Liver (tissue), 9 donors: Measurements from ENCODE around the gene NBEA. TPM values are rescaled to one million over a fixed set of nuclear protein-coding genes. Genes with fewer than 3 reads are reported as not detected.
A peak's percentile ranks its signal among the peaks of the same experiment; 100 is the strongest.

ENCODE experiments used
- DNase-seq: peaks from one replicate; pipeline ENCODE4 v3.0.0-alpha.2; 2017; ENCODE audit warnings: low spot score
- H3K27ac ChIP-seq, 2 donors: one replicate each; pipeline ENCODE4 v1.7.0; 2013; ENCODE audit warnings: inconsistent platforms in 2 of 2, low read length in 2 of 2, control low read depth in 1 of 2, low read depth in 1 of 2, mild to moderate bottlenecking in 1 of 2
- H3K27me3 ChIP-seq, 4 donors: one replicate each; pipeline versions ENCODE4 v1.6.1 to v1.7.0; 2013; ENCODE audit warnings: low read length in 3 of 4, inconsistent platforms in 1 of 4, mild to moderate bottlenecking in 1 of 4, moderate library complexity in 1 of 4; ENCODE audit not compliant: control insufficient read depth in 4 of 4, insufficient read depth in 4 of 4
- H3K36me3 ChIP-seq, 4 donors: one replicate each; pipeline versions ENCODE4 v1.6.1 to v1.7.0; 2013; ENCODE audit warnings: low read length in 3 of 4, mild to moderate bottlenecking in 3 of 4, low read depth in 1 of 4, moderate library complexity in 1 of 4; ENCODE audit not compliant: control insufficient read depth in 4 of 4, insufficient read depth in 3 of 4
- H3K4me1 ChIP-seq, 4 donors: one replicate each; pipeline versions ENCODE4 v1.6.1 to v1.7.0; 2013; ENCODE audit warnings: low read length in 3 of 4, mild to moderate bottlenecking in 3 of 4, moderate library complexity in 1 of 4; ENCODE audit not compliant: control insufficient read depth in 4 of 4, insufficient read depth in 4 of 4
- H3K4me3 ChIP-seq, 3 donors: one replicate each; pipeline versions ENCODE4 v1.6.1 to v1.7.0; 2013; ENCODE audit warnings: low read length in 3 of 3, control low read depth in 1 of 3, low read depth in 1 of 3, mild to moderate bottlenecking in 1 of 3
- H3K9ac ChIP-seq, 2 donors: one replicate each; pipeline ENCODE4 v1.7.0; 2013; ENCODE audit warnings: low read length in 2 of 2, mild to moderate bottlenecking in 2 of 2, moderate library complexity in 2 of 2, control low read depth in 1 of 2, low read depth in 1 of 2
- H3K9me3 ChIP-seq, 4 donors: one replicate each; pipeline versions ENCODE4 v1.6.1 to v1.7.0; 2013; ENCODE audit warnings: low read length in 3 of 4; ENCODE audit not compliant: control insufficient read depth in 4 of 4
- ATF3 ChIP-seq: IDR thresholded peaks from 2 replicates; pipeline ENCODE4 v1.6.1; 2016; ENCODE audit warnings: antibody characterized with exemption
- EGR1 ChIP-seq, 2 donors: IDR thresholded peaks; 2 replicates each; pipeline ENCODE4 v1.6.1; 2016 to 2018; ENCODE audit warnings: antibody characterized with exemption in 2 of 2, low read depth in 2 of 2
- FOXA1 ChIP-seq: IDR thresholded peaks from 2 replicates; pipeline ENCODE4 v1.6.1; 2016; ENCODE audit warnings: antibody characterized with exemption
- FOXA2 ChIP-seq: IDR thresholded peaks from 2 replicates; pipeline ENCODE4 v1.6.1; 2016; ENCODE audit warnings: antibody characterized with exemption
- GABPA ChIP-seq, 2 donors: IDR thresholded peaks in 1 of 2; conservative IDR thresholded peaks in 1 of 2; 2 replicates each; pipeline ENCODE4 v1.6.1; 2016; ENCODE audit warnings: antibody characterized with exemption in 2 of 2, mild to moderate bottlenecking in 1 of 2, moderate library complexity in 1 of 2
- HNF4A ChIP-seq, 2 donors: conservative IDR thresholded peaks; 2 replicates each; pipeline ENCODE4 v1.6.1; 2016; ENCODE audit warnings: antibody characterized with exemption in 2 of 2, mild to moderate bottlenecking in 2 of 2
- HNF4G ChIP-seq: IDR thresholded peaks from 2 replicates; pipeline ENCODE4 v1.6.1; 2016; ENCODE audit warnings: antibody characterized with exemption
- JUND ChIP-seq, 2 donors: IDR thresholded peaks; 2 replicates each; pipeline ENCODE4 v1.6.1; 2016; ENCODE audit warnings: antibody characterized with exemption in 2 of 2
- MAX ChIP-seq: IDR thresholded peaks from 2 replicates; pipeline ENCODE4 v1.6.1; 2016; ENCODE audit warnings: antibody characterized with exemption
- NR2F2 ChIP-seq: IDR thresholded peaks from 2 replicates; pipeline ENCODE4 v1.6.1; 2016; ENCODE audit warnings: antibody characterized with exemption
- RAD21 ChIP-seq, 2 donors: IDR thresholded peaks; 2 replicates each; pipeline ENCODE4 v1.6.1; 2016; ENCODE audit warnings: antibody characterized with exemption in 2 of 2, mild to moderate bottlenecking in 2 of 2
- REST ChIP-seq: IDR thresholded peaks from 2 replicates; pipeline ENCODE4 v1.6.1; 2016; ENCODE audit warnings: antibody characterized with exemption, mild to moderate bottlenecking
- RXRA ChIP-seq, 2 donors: IDR thresholded peaks; 2 replicates each; pipeline ENCODE4 v1.6.1; 2017 to 2018; ENCODE audit warnings: antibody characterized with exemption in 2 of 2, mild to moderate bottlenecking in 1 of 2
- SP1 ChIP-seq: IDR thresholded peaks from 2 replicates; pipeline ENCODE4 v1.6.1; 2018; ENCODE audit warnings: antibody characterized with exemption, mild to moderate bottlenecking
- TAF1 ChIP-seq: conservative IDR thresholded peaks from 2 replicates; pipeline ENCODE4 v1.6.1; 2016; ENCODE audit warnings: antibody characterized with exemption, mild to moderate bottlenecking
- YY1 ChIP-seq: IDR thresholded peaks from 2 replicates; pipeline ENCODE4 v1.6.1; 2016; ENCODE audit warnings: antibody characterized with exemption, mild to moderate bottlenecking
- WGBS: extraction: QIAGEN DNeasy Blood & Tissue Kit; methylation state at CpG from one replicate; pipeline ENCODE4 v1.1.7; 2013; 5-methylcytosine and 5-hydroxymethylcytosine counted together
- polyA plus RNA-seq, 2 donors: library from polyadenylated mRNA; stranded (reverse) in 1 of 2; unstranded in 1 of 2; fragments of 200-250 nt in 1 of 2; fragments of >200 nt in 1 of 2; fragmentation: Nextera tagmentation in 1 of 2; extraction: Ambion mirVana in 1 of 2; gene quantifications; one replicate each; pipeline versions ENCODE4 v1.2.1 to v1.2.3, GENCODE V29; 2013 to 2015
- total RNA-seq, 2 donors: library from RNA; depleted of rRNA; stranded (reverse); fragments of >200 nt; gene quantifications; one replicate each; pipeline ENCODE4 v1.2.3, GENCODE V29; 2014
- TF ChIP-seq, protein P1 (sequence below): fragments of 150-350 bp; IDR thresholded peaks from 2 replicates; pipeline ENCODE4 v1.5.1; 2017; ENCODE audit warnings: improper control_type of control experiment, low read depth, low read length; ENCODE audit not compliant: missing input control
- TF ChIP-seq, protein P2 (sequence below): IDR thresholded peaks from 2 replicates; pipeline ENCODE4 v1.6.1; 2016; ENCODE audit warnings: antibody characterized with exemption
- donor health status: healthy.
- donor health status: healthy.
- donor health status: healthy.
- donor health status: healthy.
- donor health status: healthy.

Gene NBEA
- total and polyA plus RNA-seq, 4 donors, result 0.24 to 3.5 (median 1.4) TPM

- DNase-seq, result no peak
- Histone ChIP-seq H3K36me3 (no peaks in the 10 kb centered on the region), H3K9ac (no peak overlapping the region), H3K27ac (no peak overlapping the region), H3K9me3 (no peaks in the 10 kb centered on the region), H3K4me3 (no peak overlapping the region), H3K4me1 (peaks cover 0 to 3% (median 0%) of the 10 kb centered on the region in 4 donors), H3K27me3 (no peaks in the 10 kb centered on the region)
- 77% methylated on average over 2 of the region's 2 CpGs for WGBS
- TF ChIP-seq HNF4A (conservative IDR thresholded peaks at IDR 0.05) (no peak), RXRA (IDR thresholded peaks at IDR 0.05) (no peak), FOXA2 (no peak), JUND (IDR thresholded peaks at IDR 0.05) (no peak), FOXA1 (no peak), RAD21 (IDR thresholded peaks at IDR 0.05) (no peak)
These were observed 407.0 kb downstream of the NBEA start for GRCh38 chr13:35349052-35349451.

DNA sequence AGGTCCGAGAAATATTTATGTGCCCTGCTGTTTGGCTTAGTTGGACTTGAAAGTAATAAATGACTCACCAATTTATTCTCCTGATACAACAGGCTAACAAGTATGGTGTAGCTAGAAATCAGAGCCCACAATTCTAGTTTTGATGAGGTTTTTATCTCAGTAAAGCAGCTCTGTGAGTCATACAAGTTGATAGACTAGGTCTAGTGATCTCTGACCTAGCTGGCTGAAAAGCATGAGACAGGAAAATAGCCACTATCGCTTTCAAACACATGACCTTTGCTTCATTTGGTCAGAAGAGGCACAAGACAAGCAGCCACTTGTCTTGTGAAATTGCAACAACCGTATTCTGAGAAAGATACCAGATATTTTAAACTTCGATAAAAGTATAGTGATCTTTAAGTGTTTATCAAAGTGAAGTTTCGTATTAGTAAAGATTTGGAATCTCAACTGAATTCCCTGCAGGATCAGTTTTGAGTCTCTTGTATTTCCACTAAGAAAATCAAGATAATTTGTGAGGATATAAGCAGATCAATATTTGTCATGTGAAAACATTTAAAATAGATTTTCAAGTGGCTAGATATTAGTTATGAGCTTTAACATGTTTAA is 407.7 kb downstream of the NBEA start:
- 37% methylated on average over 5 of the region's 5 CpGs for WGBS
- TF ChIP-seq TAF1 (no peak), RAD21 (IDR thresholded peaks at IDR 0.05) (no peak), HNF4G (no peak), MAX (no peak), YY1 (no peak), NR2F2 (peak; percentile 60), FOXA1 (no peak), RXRA (IDR thresholded peaks at IDR 0.05) (peak in 1 of 2 donors; percentile 75), SP1 (peak; percentile 59), JUND (IDR thresholded peaks at IDR 0.05) (peak; percentile 31 to 76), HNF4A (conservative IDR thresholded peaks at IDR 0.05) (peak; percentile 36 to 70)
- TF ChIP-seq, protein P1, sequence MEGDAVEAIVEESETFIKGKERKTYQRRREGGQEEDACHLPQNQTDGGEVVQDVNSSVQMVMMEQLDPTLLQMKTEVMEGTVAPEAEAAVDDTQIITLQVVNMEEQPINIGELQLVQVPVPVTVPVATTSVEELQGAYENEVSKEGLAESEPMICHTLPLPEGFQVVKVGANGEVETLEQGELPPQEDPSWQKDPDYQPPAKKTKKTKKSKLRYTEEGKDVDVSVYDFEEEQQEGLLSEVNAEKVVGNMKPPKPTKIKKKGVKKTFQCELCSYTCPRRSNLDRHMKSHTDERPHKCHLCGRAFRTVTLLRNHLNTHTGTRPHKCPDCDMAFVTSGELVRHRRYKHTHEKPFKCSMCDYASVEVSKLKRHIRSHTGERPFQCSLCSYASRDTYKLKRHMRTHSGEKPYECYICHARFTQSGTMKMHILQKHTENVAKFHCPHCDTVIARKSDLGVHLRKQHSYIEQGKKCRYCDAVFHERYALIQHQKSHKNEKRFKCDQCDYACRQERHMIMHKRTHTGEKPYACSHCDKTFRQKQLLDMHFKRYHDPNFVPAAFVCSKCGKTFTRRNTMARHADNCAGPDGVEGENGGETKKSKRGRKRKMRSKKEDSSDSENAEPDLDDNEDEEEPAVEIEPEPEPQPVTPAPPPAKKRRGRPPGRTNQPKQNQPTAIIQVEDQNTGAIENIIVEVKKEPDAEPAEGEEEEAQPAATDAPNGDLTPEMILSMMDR, result no peak
- no peaks in the 10 kb centered on the region for H3K27me3 ChIP-seq
- no peak overlapping the region for H3K4me3 ChIP-seq
- no peaks in the 10 kb centered on the region for H3K9me3 ChIP-seq
- DNase-seq, result no peak
- no peak overlapping the region for H3K9ac ChIP-seq
- H3K27ac ChIP-seq, result no peak overlapping the region
- H3K4me1 ChIP-seq, result peaks cover 0 to 3% (median 0%) of the 10 kb centered on the region in 4 donors
- H3K36me3 ChIP-seq, result no peaks in the 10 kb centered on the region

DNA sequence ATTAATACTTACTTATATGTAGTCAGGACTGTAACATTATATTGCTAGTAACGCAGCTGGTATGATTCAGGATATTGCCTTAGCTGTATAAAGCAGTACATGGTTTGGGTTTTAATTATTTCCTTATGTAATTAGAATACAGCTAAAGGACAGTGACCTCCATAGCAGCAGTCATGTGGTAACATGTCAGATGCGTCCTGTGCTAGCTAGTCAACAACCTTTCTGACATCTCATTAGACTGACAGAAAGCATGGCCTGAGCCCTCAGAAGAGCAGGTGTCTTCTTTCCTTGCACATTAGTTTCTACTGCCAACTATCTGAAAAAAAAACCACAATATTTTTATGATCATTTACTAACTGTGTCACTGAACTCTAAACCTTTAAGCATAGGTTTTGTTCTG is 412.2 kb downstream of the NBEA start:
- TF ChIP-seq FOXA2 (no peak), SP1 (no peak), GABPA (IDR thresholded peaks at IDR 0.05 in 1 of 2, conservative IDR thresholded peaks at IDR 0.05 in 1 of 2) (no peak), RAD21 (IDR thresholded peaks at IDR 0.05) (no peak), HNF4A (conservative IDR thresholded peaks at IDR 0.05) (no peak), YY1 (no peak), FOXA1 (no peak), NR2F2 (no peak), HNF4G (no peak), EGR1 (IDR thresholded peaks at IDR 0.05; ENCODE audit: low read depth in 2 of 2) (no peak), TAF1 (no peak), REST (no peak), ATF3 (no peak), RXRA (IDR thresholded peaks at IDR 0.05) (no peak), JUND (IDR thresholded peaks at IDR 0.05) (no peak), MAX (no peak)
- TF ChIP-seq, protein P2, sequence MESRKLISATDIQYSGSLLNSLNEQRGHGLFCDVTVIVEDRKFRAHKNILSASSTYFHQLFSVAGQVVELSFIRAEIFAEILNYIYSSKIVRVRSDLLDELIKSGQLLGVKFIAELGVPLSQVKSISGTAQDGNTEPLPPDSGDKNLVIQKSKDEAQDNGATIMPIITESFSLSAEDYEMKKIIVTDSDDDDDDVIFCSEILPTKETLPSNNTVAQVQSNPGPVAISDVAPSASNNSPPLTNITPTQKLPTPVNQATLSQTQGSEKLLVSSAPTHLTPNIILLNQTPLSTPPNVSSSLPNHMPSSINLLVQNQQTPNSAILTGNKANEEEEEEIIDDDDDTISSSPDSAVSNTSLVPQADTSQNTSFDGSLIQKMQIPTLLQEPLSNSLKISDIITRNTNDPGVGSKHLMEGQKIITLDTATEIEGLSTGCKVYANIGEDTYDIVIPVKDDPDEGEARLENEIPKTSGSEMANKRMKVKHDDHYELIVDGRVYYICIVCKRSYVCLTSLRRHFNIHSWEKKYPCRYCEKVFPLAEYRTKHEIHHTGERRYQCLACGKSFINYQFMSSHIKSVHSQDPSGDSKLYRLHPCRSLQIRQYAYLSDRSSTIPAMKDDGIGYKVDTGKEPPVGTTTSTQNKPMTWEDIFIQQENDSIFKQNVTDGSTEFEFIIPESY, result no peak
- peaks cover 0 to under 1% (median 0%) of the 10 kb centered on the region in 4 donors for H3K4me1 ChIP-seq
- H3K9ac ChIP-seq, result no peak overlapping the region
- no peak overlapping the region for H3K4me3 ChIP-seq
- no peak overlapping the region for H3K27ac ChIP-seq
- 85% methylated on average over 2 of the region's 2 CpGs for WGBS
- H3K27me3 ChIP-seq, result no peaks in the 10 kb centered on the region
- no peak for DNase-seq
- H3K9me3 ChIP-seq, result no peaks in the 10 kb centered on the region
- no peaks in the 10 kb centered on the region for H3K36me3 ChIP-seq
